GM12878 (cell line): ENCODE results near the gene CFAP97D2. TPM values are rescaled to one million over a fixed set of nuclear protein-coding genes. Genes with fewer than 3 reads are reported as not detected.

ENCODE experiments used
- ATAC-seq: fragments of 200-7000 bp; cut with Tn5 transposase; 3 replicates; pipeline ENCODE4 v1.9.1; 2020; ENCODE audit warnings: mild to moderate bottlenecking, moderate library complexity
- BruUV-seq: library from RNA; stranded (reverse); fragments of 400-500 nt; replicated peaks from 2 replicates; lab custom pipeline; 2021; lab: Mats Ljungman, UMichigan
- CTCF ChIA-PET: fragments of 300-600 bp; sonication (Branson Sonifier 250); formaldehyde crosslinking; extraction: SDS; loops from one replicate; lab custom pipeline; 2021; ENCODE audit warnings: inconsistent platforms; lab: Yijun Ruan, JAX
- POLR2A ChIA-PET: fragments of 350-600 bp; formaldehyde crosslinking; extraction: SDS; loops from one replicate; lab custom pipeline; 2021; ENCODE audit warnings: inconsistent platforms; lab: Charles Lee
- RAD21 ChIA-PET: fragments of 300-600 bp; sonication (Branson Sonifier 250); formaldehyde crosslinking; loops from one replicate; lab custom pipeline; 2023; ENCODE audit warnings: antibody characterized with exemption; ENCODE audit not compliant: unreplicated experiment; lab: Charles Lee
- SMC1A ChIA-PET: fragments of 300-600 bp; sonication (Branson Sonifier 250); formaldehyde crosslinking; loops from one replicate; lab custom pipeline; 2023; ENCODE audit not compliant: unreplicated experiment, uncharacterized antibody; lab: Charles Lee
- DNase-seq: peaks from one replicate; pipeline ENCODE4 v3.0.0-alpha.2; 2011; ENCODE audit warnings: low read depth, low spot score
- FAIRE-seq: peaks from 3 replicates; lab custom pipeline; 2011; peaks lifted over from hg19 to GRCh38; lab: Jason Lieb, UNC
- H2AFZ ChIP-seq: 2 replicates; pipeline ENCODE4 v1.6.0; 2011; ENCODE audit warnings: low read depth, low read length, control low read depth; ENCODE audit not compliant: control insufficient read depth
- H3K27ac ChIP-seq: 2 replicates; pipeline ENCODE4 v1.5.1; 2011; ENCODE audit warnings: control low read depth; ENCODE audit not compliant: control insufficient read depth, insufficient read depth
- H3K27me3 ChIP-seq, 2 experiments: replicated peaks in 1 of 2; 2 replicates each; pipeline versions ENCODE4 v1.6.0 to v1.6.1; 2011; ENCODE audit warnings: low read length in 1 of 2; ENCODE audit not compliant: control insufficient read depth in 2 of 2, insufficient read depth in 2 of 2
- H3K36me3 ChIP-seq, 2 experiments: 2 replicates each; pipeline ENCODE4 v1.5.1; 2011; ENCODE audit warnings: low read length in 1 of 2; ENCODE audit not compliant: control insufficient read depth in 2 of 2, insufficient read depth in 2 of 2
- H3K4me1 ChIP-seq: 2 replicates; pipeline ENCODE4 v1.6.1; 2011; ENCODE audit warnings: mild to moderate bottlenecking, low read length, moderate library complexity, mixed read lengths; ENCODE audit not compliant: control insufficient read depth, insufficient read depth
- H3K4me2 ChIP-seq: 2 replicates; pipeline ENCODE4 v1.6.0; 2011; ENCODE audit warnings: control low read depth; ENCODE audit not compliant: control insufficient read depth, insufficient read depth
- H3K4me3 ChIP-seq: fragments of 200-600 bp; sonication (generic); 2 replicates; pipeline ENCODE4 v1.5.1; 2016
- H3K79me2 ChIP-seq: 2 replicates; pipeline ENCODE4 v1.6.0; 2011; ENCODE audit warnings: low read length; ENCODE audit not compliant: control insufficient read depth, insufficient read depth
- H3K9ac ChIP-seq: 2 replicates; pipeline ENCODE4 v1.8.0; 2011; ENCODE audit warnings: low read length, control low read depth, mixed read lengths; ENCODE audit not compliant: control insufficient read depth, insufficient read depth
- H3K9me3 ChIP-seq: replicated peaks from 3 replicates; pipeline ENCODE4 v1.5.1; 2011; ENCODE audit warnings: mild to moderate bottlenecking, low read length; ENCODE audit not compliant: control insufficient read depth, insufficient read depth
- H4K20me1 ChIP-seq: 2 replicates; pipeline ENCODE4 v1.6.0; 2011; ENCODE audit not compliant: control insufficient read depth, insufficient read depth
- CREB1 ChIP-seq: IDR thresholded peaks from 2 replicates; pipeline ENCODE4 v1.6.1; 2012; ENCODE audit warnings: low read depth, mild to moderate bottlenecking, inconsistent platforms
- NR2F1 ChIP-seq: fragments of 450-650 bp; conservative IDR thresholded peaks from 2 replicates; pipeline ENCODE4 v1.6.1; 2017; ENCODE audit warnings: mild to moderate bottlenecking
- STAT1 ChIP-seq: fragments of 450-650 bp; conservative IDR thresholded peaks from 2 replicates; pipeline ENCODE4 v1.6.1; 2014; ENCODE audit warnings: antibody characterized with exemption, mild to moderate bottlenecking
- WGBS: methylation state at CpG from one replicate; pipeline ENCODE4 v1.1.6; 2016; ENCODE audit warnings: low lambda C conversion rate; ENCODE audit not compliant: insufficient replicate concordance, insufficient coverage; ENCODE audit errors: missing lambda C conversion rate; 5-methylcytosine and 5-hydroxymethylcytosine counted together
- in situ Hi-C: fragments of 300-500 bp; cut with MboI; formaldehyde crosslinking; loops from 9 replicates; pipeline ENCODE4 v1.14.3; 2018; ENCODE audit warnings: mixed read lengths
- intact Hi-C: fragments of 100-400 bp; cut with micrococcal nuclease; formaldehyde crosslinking; loops from one replicate; pipeline ENCODE4 v1.14.2; 2022; ENCODE audit not compliant: unreplicated experiment
- polyA plus RNA-seq, 11 experiments: library from polyadenylated mRNA; depleted of rRNA in 4 of 11; unstranded in 6 of 11; stranded (reverse) in 5 of 11; fragments of >200 nt; fragmentation: Nextera tagmentation in 4 of 11; fragmentation: Illumina TruSeq in 1 of 11; extraction: Ambion mirVana in 4 of 11; extraction: Trizol in 1 of 11; gene quantifications; 1 replicate in 1 of 11; 2 replicates in 10 of 11; pipeline versions ENCODE4 v1.2.1 to v1.2.3, GENCODE V29; 2011 to 2016; ENCODE audit warnings: inconsistent platforms in 2 of 11, missing spikeins in 2 of 11, low read depth in 1 of 11
- total RNA-seq, 4 experiments: library from RNA; depleted of rRNA in 3 of 4; stranded (reverse); fragments of >200 nt in 3 of 4; fragmentation: Illumina TruSeq in 1 of 4; extraction: Trizol in 1 of 4; gene quantifications; 2 replicates each; pipeline versions ENCODE4 v1.2.1 to v1.2.3, GENCODE V29; 2013 to 2021
- TF ChIP-seq, protein P1 (sequence below): IDR thresholded peaks from 2 replicates; pipeline ENCODE4 v1.6.1; 2012; ENCODE audit warnings: low read length, inconsistent platforms
- TF ChIP-seq, protein P2 (sequence below): fragments of 450-650 bp; formaldehyde crosslinking; IDR thresholded peaks from 2 replicates; pipeline ENCODE4 v1.5.0; 2022; ENCODE audit warnings: mild to moderate bottlenecking, missing genetic modification characterization
- TF ChIP-seq, protein P3 (sequence below): fragments of 450-650 bp; IDR thresholded peaks from 2 replicates; pipeline ENCODE4 v1.6.1; 2017; ENCODE audit warnings: mild to moderate bottlenecking, moderate library complexity

Gene CFAP97D2
- total and polyA plus RNA-seq, 10 of the 15 experiments (the other 5 are each of a cell fraction or from before 2014, with no cell fraction given), result not detected

DNA sequence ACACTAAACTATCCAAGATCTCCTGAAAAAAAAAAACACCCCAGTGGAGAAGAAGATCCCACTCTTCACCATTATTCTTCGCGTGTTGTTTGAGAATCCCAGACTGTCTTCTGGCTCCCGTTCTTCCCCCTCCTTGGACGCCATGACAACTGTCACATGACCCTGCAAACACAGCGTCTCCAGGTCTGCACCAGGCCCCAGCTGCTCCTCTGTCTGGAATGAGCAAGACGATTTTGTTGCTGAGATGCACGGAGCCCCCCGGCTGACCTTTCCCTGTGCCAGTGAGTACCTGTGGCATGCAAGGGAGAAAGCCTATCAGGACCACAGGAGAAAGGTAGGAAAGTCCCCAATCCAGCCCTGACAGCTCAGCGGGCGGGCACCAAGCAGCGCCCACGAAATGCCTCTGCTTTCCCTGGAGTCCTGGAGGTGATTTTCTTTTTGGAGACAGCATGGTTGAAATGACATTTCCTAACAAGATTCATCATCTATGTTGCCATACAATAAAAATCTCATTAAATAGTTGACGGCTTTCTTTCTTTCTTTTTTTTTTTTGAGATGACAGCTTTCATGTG, at the start of gene CFAP97D2 (continued):
- TF ChIP-seq, protein P1, sequence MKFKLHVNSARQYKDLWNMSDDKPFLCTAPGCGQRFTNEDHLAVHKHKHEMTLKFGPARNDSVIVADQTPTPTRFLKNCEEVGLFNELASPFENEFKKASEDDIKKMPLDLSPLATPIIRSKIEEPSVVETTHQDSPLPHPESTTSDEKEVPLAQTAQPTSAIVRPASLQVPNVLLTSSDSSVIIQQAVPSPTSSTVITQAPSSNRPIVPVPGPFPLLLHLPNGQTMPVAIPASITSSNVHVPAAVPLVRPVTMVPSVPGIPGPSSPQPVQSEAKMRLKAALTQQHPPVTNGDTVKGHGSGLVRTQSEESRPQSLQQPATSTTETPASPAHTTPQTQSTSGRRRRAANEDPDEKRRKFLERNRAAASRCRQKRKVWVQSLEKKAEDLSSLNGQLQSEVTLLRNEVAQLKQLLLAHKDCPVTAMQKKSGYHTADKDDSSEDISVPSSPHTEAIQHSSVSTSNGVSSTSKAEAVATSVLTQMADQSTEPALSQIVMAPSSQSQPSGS, result no peak
- no peak for TF ChIP-seq CREB1

DNA sequence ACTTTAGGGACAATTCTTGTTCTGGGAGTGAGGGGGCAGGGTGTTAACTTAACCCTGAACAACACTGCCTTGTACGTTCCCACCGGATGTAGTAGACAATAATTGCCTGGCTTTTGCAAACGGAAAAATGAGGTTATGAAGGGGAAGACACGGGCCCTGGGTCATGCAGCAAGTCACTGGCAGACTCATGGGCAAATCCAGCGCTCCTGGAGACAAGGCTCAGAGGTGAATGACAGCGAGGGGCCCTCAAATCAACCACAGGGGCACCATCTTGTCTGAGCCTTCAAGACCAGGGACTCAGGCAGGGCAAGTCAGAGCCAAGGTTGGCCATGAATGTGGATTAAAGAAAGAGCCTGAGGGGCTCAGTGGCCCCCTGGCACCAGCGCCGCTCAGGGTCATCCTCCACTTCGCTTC, 49.4 kb upstream of the CFAP97D2 start:
- Histone ChIP-seq H3K4me2 (peak overlapping the region; percentile 95), H3K27ac (peak overlapping the region; percentile 84), H3K4me1 (peaks cover 46% of the 10 kb centered on the region), H3K9me3 (no peaks in the 10 kb centered on the region; the same call in 2 of the 3 replicates), H3K9ac (peak overlapping the region; percentile 73), H3K4me3 (peak overlapping the region; percentile 89), H3K36me3 (no peaks in the 10 kb centered on the region; a peak in 1 of 4 replicates), H3K27me3 (no peaks in the 10 kb centered on the region), H4K20me1 (no peaks in the 10 kb centered on the region), H3K79me2 (peaks cover 60% of the 10 kb centered on the region), H2AFZ (no peak overlapping the region)
- FAIRE-seq (no peak), ATAC-seq (peak; percentile 2; the same call in 2 of the 3 replicates), DNase-seq (no peak)
- intact Hi-C loops (loop anchor here (1.0 to 5.0 kb wide), 2 partner anchors 62 to 82 kb away; no protein-coding TSS in a partner anchor), in situ Hi-C loops (loop anchor here (5.0 kb wide), 1 partner anchor 62 kb away; no protein-coding TSS in a partner anchor)
- ChIA-PET SMC1A (interaction anchor here (0.6 to 1.2 kb wide), 4 partner anchors 62 to 102 kb away, joined by 3 to 7 read pairs (median 4); no protein-coding TSS in a partner anchor), POLR2A (interaction anchor here (0.9 to 1.8 kb wide), 3 partner anchors 11 to 64 kb away, joined by 3 to 5 read pairs (median 3); no protein-coding TSS in a partner anchor), RAD21 (interaction anchor here (1.1 to 2.1 kb wide), 3 partner anchors 19 to 64 kb away, joined by 4 to 9 read pairs (median 7); no protein-coding TSS in a partner anchor), CTCF (interaction anchor here (1.0 to 1.6 kb wide), 2 partner anchors 16 to 64 kb away, joined by 3 to 4 read pairs; no protein-coding TSS in a partner anchor)
- TF ChIP-seq, protein P2, sequence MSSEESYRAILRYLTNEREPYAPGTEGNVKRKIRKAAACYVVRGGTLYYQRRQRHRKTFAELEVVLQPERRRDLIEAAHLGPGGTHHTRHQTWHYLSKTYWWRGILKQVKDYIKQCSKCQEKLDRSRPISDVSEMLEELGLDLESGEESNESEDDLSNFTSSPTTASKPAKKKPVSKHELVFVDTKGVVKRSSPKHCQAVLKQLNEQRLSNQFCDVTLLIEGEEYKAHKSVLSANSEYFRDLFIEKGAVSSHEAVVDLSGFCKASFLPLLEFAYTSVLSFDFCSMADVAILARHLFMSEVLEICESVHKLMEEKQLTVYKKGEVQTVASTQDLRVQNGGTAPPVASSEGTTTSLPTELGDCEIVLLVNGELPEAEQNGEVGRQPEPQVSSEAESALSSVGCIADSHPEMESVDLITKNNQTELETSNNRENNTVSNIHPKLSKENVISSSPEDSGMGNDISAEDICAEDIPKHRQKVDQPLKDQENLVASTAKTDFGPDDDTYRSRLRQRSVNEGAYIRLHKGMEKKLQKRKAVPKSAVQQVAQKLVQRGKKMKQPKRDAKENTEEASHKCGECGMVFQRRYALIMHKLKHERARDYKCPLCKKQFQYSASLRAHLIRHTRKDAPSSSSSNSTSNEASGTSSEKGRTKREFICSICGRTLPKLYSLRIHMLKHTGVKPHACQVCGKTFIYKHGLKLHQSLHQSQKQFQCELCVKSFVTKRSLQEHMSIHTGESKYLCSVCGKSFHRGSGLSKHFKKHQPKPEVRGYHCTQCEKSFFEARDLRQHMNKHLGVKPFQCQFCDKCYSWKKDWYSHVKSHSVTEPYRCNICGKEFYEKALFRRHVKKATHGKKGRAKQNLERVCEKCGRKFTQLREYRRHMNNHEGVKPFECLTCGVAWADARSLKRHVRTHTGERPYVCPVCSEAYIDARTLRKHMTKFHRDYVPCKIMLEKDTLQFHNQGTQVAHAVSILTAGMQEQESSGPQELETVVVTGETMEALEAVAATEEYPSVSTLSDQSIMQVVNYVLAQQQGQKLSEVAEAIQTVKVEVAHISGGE (CRISPR knock-in tag), result no peak
- TF ChIP-seq, protein P3, sequence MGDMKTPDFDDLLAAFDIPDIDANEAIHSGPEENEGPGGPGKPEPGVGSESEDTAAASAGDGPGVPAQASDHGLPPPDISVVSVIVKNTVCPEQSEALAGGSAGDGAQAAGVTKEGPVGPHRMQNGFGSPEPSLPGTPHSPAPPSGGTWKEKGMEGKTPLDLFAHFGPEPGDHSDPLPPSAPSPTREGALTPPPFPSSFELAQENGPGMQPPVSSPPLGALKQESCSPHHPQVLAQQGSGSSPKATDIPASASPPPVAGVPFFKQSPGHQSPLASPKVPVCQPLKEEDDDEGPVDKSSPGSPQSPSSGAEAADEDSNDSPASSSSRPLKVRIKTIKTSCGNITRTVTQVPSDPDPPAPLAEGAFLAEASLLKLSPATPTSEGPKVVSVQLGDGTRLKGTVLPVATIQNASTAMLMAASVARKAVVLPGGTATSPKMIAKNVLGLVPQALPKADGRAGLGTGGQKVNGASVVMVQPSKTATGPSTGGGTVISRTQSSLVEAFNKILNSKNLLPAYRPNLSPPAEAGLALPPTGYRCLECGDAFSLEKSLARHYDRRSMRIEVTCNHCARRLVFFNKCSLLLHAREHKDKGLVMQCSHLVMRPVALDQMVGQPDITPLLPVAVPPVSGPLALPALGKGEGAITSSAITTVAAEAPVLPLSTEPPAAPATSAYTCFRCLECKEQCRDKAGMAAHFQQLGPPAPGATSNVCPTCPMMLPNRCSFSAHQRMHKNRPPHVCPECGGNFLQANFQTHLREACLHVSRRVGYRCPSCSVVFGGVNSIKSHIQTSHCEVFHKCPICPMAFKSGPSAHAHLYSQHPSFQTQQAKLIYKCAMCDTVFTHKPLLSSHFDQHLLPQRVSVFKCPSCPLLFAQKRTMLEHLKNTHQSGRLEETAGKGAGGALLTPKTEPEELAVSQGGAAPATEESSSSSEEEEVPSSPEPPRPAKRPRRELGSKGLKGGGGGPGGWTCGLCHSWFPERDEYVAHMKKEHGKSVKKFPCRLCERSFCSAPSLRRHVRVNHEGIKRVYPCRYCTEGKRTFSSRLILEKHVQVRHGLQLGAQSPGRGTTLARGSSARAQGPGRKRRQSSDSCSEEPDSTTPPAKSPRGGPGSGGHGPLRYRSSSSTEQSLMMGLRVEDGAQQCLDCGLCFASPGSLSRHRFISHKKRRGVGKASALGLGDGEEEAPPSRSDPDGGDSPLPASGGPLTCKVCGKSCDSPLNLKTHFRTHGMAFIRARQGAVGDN, result peak; percentile 17; the same call in 1 of the 2 replicates
- no peak for TF ChIP-seq STAT1
- TF ChIP-seq NR2F1, result no peak
- 43% methylated on average over 9 of the region's 9 CpGs for WGBS
- BruUV-seq, result no TSS peak
